Right lobe of liver (tissue), 6 donors: ENCODE measurements around the gene APOO. TPM values are rescaled to one million over a fixed set of nuclear protein-coding genes. Genes with fewer than 3 reads are reported as not detected.

Experiments used
- ATAC-seq, 4 donors: fragments of 200-7000 bp; cut with Tn5 transposase; one replicate each; pipeline ENCODE4 v1.9.1; 2020; ENCODE audit warnings: mild to moderate bottlenecking in 4 of 4, moderate library complexity in 4 of 4
- DNase-seq, 3 donors: peaks; one replicate each; pipeline ENCODE4 v3.0.0-alpha.2; 2020
- H3K27ac ChIP-seq, 3 donors: fragments of 200-600 bp; one replicate each; pipeline ENCODE4 v1.8.0; 2022
- H3K27me3 ChIP-seq, 2 donors: fragments of 200-600 bp; one replicate each; pipeline ENCODE4 v1.8.0; 2022
- H3K36me3 ChIP-seq, 4 donors: fragments of 200-600 bp; sonication (generic) in 1 of 4; one replicate each; pipeline versions ENCODE4 v1.5.1 to v1.8.0; 2017 to 2022; ENCODE audit warnings: control low read depth in 1 of 4
- H3K4me1 ChIP-seq, 4 donors: fragments of 200-600 bp; sonication (generic) in 1 of 4; one replicate each; pipeline versions ENCODE4 v1.5.1 to v1.8.0; 2017 to 2022; ENCODE audit warnings: control low read depth in 1 of 4
- H3K4me3 ChIP-seq, 3 donors: fragments of 200-600 bp; one replicate each; pipeline ENCODE4 v1.8.0; 2022
- H3K9me3 ChIP-seq, 4 donors: fragments of 200-600 bp; sonication (generic) in 1 of 4; one replicate each; pipeline versions ENCODE4 v1.5.1 to v1.8.0; 2017 to 2022; ENCODE audit warnings: control low read depth in 1 of 4
- CTCF ChIP-seq, 4 donors: fragments of 200-600 bp in 3 of 4; fragments of 450-650 bp in 1 of 4; IDR thresholded peaks; one replicate each; pipeline versions ENCODE4 v1.5.1 to v1.8.0; 2016 to 2022; ENCODE audit warnings: antibody characterized with exemption in 4 of 4, mild to moderate bottlenecking in 2 of 4
- POLR2A ChIP-seq: fragments of 450-650 bp; IDR thresholded peaks from one replicate; pipeline ENCODE4 v1.6.1; 2017; ENCODE audit warnings: antibody characterized with exemption, mild to moderate bottlenecking
- WGBS: methylation state at CpG from one replicate; pipeline ENCODE4 v1.1.6; 2018; ENCODE audit warnings: low coverage, low lambda C conversion rate; ENCODE audit not compliant: insufficient coverage; ENCODE audit errors: missing lambda C conversion rate; 5-methylcytosine and 5-hydroxymethylcytosine counted together
- intact Hi-C, 2 donors: fragments of 100-400 bp; cut with DNase I; formaldehyde crosslinking; loops; one replicate each; pipeline versions ENCODE4 v1.11.2 to v1.14.1; 2022
- total RNA-seq, 6 experiments: library from RNA; depleted of rRNA in 2 of 6; stranded (reverse); fragments of >200 nt in 2 of 6; fragmentation: NEBNext Ultra II Directional in 3 of 6; extraction: Animal tissue kit (Norgen Biotek cat#: 25700) in 3 of 6; gene quantifications; one replicate each; pipeline versions ENCODE4 v1.1.0 to v1.2.4, GENCODE V29; 2016 to 2023
- donor health status: DM: no; HTN: yes; CAD: no.
- donor health status: DM: no; HTN: no; CAD: no.
- donor health status: DM: no; HTN: no; CAD: no.
- donor health status: DM: no; HTN: yes; CAD: no.
- donor health status: DM: no; HTN: yes; CAD: no.

Gene APOO
- total RNA-seq, 6 experiments from 2014 or later: 9.8 to 17.3 (median 12.2) TPM

GRCh38 chrX:23786268-23786815 lies 121.4 kb downstream of the APOO start:
- 57% methylated on average over 11 of the region's 11 CpGs for WGBS
- H3K4me3 ChIP-seq: no peak overlapping the region
- intact Hi-C loops: no loop called here
- peak in 2 of 4 donors; percentile 1 to 4 for ATAC-seq
- no peaks in the 10 kb centered on the region for H3K27me3 ChIP-seq
- no peaks in the 10 kb centered on the region for H3K9me3 ChIP-seq
- DNase-seq: no peak
- peaks cover 0 to 10% (median 3%) of the 10 kb centered on the region in 4 donors for H3K4me1 ChIP-seq
- peak overlapping the region in 2 of 3 donors; percentile 92 to 94 for H3K27ac ChIP-seq
- H3K36me3 ChIP-seq: peaks cover 0 to 13% (median 0%) of the 10 kb centered on the region in 4 donors
- TF ChIP-seq CTCF (IDR thresholded peaks at IDR 0.05) (no peak), POLR2A (peak; percentile 34)

DNA sequence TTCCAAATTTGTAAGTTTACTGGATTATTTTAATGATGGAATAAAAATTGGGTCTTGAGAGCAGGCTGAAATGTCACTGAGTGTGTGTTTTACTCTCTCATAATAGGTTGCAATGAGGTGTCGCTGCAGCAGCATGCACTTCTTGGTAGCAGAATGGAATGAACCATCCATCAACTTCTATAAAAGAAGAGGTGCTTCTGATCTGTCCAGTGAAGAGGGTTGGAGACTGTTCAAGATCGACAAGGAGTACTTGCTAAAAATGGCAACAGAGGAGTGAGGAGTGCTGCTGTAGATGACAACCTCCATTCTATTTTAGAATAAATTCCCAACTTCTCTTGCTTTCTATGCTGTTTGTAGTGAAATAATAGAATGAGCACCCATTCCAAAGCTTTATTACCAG lies 122.2 kb downstream of the APOO start:
- H3K4me3 ChIP-seq: peak overlapping the region in 2 of 3 donors; percentile 63 to 67

DNA sequence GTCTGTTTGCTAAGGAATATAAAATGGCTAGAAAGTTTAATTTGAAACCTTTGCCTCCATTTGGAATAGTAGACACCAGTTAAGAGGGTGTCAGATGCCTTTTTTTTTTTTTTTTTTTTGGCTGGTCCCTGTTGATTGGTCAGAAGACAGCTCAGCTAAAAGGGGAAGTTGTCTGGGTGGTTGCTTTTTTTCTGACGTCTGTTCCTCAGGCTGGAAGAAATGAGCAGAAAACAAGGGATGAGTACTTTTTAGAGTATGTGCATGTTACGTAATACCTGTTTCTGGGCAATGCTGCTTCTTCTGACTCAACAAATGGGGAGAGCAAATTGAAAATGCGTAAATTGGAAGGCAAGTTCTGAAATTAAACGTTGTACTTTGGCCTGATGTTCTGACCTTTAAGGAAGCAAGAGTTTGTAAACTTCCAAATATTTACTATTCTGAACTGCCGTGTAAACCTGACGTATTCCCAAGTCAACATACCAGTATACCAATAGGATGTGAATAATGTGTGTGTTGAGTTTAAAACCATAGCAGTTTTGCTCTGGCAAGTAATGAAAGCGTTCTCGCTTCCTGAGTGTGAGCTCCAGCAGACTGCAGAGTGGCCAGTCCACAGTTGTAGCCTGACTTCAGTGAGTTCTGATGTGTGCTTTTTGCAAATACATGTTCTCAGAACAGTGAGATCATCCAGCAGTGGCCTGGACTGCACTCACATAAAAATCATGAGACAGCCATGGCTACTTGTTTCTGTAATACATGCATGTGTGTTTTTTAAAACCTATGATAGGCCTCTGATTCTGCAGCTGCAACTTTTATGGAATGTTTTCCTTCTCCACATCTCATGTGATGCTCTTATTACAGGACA lies 123.0 kb downstream of the APOO start:
- WGBS: 27% methylated on average over 8 of the region's 8 CpGs
- H3K9me3 ChIP-seq: no peaks in the 10 kb centered on the region
- H3K4me1 ChIP-seq: peaks cover 0 to 10% (median 3%) of the 10 kb centered on the region in 4 donors
- intact Hi-C loops: no loop called here
- peak overlapping the region; percentile 55 to 67 (median 63) for H3K4me3 ChIP-seq
- H3K36me3 ChIP-seq: peaks cover 0 to 13% (median 0%) of the 10 kb centered on the region in 4 donors
- DNase-seq: no peak
- peak overlapping the region; percentile 92 to 94 (median 92) for H3K27ac ChIP-seq
- TF ChIP-seq POLR2A (peak; percentile 1), CTCF (IDR thresholded peaks at IDR 0.05) (no peak)
- peak; percentile 7 to 37 (median 28) for ATAC-seq
- no peaks in the 10 kb centered on the region for H3K27me3 ChIP-seq

More for the DNA sequence above, 122.2 kb downstream of the APOO start:
- no peak for TF ChIP-seq CTCF (IDR thresholded peaks at IDR 0.05)
- no peak for TF ChIP-seq POLR2A
- Histone ChIP-seq H3K27me3 (no peaks in the 10 kb centered on the region), H3K4me1 (peaks cover 0 to 10% (median 3%) of the 10 kb centered on the region in 4 donors), H3K36me3 (peaks cover 0 to 13% (median 0%) of the 10 kb centered on the region in 4 donors), H3K9me3 (no peaks in the 10 kb centered on the region), H3K27ac (peak overlapping the region; percentile 24 to 94 (median 92))
- intact Hi-C loops: no loop called here
- DNase-seq (no peak), ATAC-seq (no peak)
- WGBS: 43% methylated on average over 2 of the region's 2 CpGs

DNA sequence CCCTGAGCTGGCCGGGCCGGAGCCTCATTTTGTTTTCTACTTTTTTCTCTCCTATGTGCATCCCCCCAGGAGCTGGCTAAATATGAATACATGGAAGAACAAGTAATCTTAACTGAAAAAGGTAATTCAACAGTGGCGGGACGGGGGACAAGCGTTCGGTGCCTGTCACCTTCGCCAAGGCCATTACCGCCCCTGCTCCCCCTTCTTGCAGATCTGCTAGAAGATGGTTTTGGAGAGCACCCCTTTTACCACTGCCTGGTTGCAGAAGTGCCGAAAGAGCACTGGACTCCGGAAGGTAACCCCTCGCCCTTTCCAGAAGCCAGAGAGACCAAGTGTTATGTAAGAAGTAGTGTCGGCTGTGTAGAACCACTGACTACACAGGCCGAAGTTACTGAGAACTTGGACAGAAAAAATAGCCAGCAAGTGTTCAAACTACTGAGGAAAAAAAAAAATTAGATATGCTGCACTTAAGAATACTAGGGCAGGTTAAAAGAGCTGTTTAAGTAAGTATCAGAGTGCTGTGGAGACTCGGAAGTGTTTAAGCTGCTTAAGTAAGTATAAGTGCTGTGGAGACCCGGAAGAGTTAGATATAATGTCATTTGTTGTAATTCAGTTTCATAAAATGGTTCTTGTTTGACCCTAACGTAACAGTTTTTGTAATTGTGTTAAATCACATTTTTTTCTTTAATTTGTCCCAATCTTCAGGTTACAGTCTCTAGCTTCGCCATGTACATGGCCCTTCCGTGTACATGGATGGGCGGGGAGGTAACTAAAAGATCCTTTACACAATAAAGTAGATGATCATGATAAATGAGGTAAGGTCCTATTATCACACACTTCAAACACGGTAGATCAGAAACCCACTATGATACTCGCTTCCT lies 123.9 kb downstream of the APOO start:
- 29% methylated on average over 21 of the region's 21 CpGs for WGBS
- ATAC-seq (peak in 2 of 4 donors; percentile 4 to 6), DNase-seq (no peak)
- H3K4me3 ChIP-seq: peak overlapping the region; percentile 55 to 67 (median 63)
- no peaks in the 10 kb centered on the region for H3K9me3 ChIP-seq
- peaks cover 0 to 13% (median 0%) of the 10 kb centered on the region in 4 donors for H3K36me3 ChIP-seq
- TF ChIP-seq CTCF (IDR thresholded peaks at IDR 0.05) (no peak), POLR2A (no peak)
- intact Hi-C loops: no loop called here
- H3K4me1 ChIP-seq: peaks cover 0 to 10% (median 3%) of the 10 kb centered on the region in 4 donors
- no peaks in the 10 kb centered on the region for H3K27me3 ChIP-seq
- peak overlapping the region; percentile 92 to 94 (median 92) for H3K27ac ChIP-seq
